CD4-positive, alpha-beta T cell treated with Interleukin-1 beta for 1 hour (primary cell): ENCODE results near the gene CKAP2.
"Not testable (repeated sequence)": the region's sequence is repeated elsewhere in the genome, so short reads cannot be mapped to it uniquely, and the experiment has no call there.

Experiments used
- DNase-seq, 2 donors: peaks; one replicate each; pipeline ENCODE4 v3.0.0-alpha.2; 2020 to 2022

The CKAP2 gene, protein sequence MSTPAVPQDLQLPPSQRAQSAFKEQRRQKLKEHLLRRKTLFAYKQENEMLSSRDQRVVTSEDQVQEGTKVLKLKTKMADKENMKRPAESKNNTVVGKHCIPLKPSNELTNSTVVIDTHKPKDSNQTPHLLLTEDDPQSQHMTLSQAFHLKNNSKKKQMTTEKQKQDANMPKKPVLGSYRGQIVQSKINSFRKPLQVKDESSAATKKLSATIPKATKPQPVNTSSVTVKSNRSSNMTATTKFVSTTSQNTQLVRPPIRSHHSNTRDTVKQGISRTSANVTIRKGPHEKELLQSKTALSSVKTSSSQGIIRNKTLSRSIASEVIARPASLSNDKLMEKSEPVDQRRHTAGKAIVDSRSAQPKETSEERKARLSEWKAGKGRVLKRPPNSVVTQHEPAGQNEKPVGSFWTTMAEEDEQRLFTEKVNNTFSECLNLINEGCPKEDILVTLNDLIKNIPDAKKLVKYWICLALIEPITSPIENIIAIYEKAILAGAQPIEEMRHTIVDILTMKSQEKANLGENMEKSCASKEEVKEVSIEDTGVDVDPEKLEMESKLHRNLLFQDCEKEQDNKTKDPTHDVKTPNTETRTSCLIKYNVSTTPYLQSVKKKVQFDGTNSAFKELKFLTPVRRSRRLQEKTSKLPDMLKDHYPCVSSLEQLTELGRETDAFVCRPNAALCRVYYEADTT

DNA sequence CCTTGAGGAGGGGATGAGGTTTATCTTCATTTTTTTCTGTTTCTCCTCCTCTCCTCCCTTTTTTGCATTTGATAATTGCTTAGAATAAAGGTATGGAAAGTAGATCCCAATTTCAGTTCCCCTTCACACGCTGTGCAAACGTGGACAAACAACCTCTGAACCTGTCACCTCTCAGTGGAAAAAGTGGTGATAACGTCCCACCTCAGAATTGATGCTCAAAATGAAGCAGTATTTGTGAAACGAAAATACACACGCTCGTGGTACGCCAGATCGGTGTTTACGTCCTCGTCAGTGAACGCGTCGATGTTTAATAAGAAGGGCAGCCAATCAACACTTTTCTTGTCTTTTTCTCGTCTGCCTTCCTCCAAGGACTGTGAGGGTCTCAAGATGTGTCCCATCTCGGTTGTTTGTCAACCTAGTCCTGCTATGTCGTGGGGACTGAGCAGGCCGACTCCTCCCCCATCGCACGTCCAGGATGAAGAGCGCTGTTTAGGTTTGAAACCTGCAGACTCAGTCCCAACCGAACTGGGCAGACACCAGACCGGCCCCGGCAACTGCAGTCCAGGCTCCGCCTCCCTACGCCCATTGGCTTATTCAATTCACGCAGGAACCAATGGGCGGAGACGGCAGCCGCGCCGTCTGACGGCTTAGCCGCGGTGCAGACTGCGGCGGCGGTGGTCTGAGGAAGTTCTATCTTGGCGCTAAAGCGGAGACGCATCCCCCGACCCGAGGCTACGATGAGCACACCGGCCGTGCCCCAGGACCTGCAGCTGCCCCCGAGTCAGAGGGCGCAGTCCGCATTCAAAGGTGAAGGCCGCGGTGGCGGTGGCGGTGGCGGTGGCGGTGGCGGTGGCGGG lies at the start of gene CKAP2:
Gene CKAP2 (plus strand): TSS at position 659 of the 857 bp plus-strand sequence. CDS start 79 bp downstream, at position 738.
- peak; percentile 94 for DNase-seq

DNA sequence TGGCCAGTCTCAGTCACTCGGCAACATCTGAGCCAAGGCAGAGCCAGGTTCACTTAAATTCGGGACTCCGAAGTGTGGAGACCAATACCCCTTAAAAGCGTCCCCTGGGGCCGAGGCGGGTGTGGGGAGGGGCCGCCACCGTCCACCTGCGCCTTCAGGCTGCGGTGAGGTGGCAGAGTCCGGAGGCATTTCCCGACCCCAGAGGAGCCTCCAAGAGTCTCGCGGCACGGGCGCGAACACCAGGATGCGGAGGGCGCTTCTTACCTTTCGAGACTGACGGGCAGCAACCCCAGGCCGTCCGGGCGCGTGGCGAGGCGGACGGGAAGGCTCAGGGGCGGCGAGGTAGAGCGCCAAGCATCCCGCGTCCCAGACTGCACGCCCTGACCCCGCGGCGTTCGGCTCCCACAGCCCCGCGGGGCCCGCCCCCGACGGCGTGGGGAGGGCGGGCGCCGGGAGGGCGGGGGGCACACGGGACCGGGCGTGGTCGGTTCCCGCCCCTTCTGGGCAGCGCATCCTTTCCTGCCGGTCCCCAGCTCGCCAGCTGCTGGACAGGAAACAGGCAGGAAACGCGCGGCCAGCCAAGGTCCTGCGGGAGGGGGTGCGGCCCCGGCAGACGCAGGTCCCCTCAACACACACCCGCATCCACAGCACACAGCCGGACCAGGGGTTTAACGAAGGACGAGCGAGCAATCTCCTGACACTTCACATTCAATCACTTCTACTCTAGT lies 49.3 kb upstream of the CKAP2 start, which contains the start of gene THSD1:
Gene THSD1 (minus strand): TSS at position 406 of the 728 bp plus-strand sequence. CDS start 3,572 bp downstream, outside the sequence.
- DNase-seq, result peak in 1 of 2 donors; percentile 6

DNA sequence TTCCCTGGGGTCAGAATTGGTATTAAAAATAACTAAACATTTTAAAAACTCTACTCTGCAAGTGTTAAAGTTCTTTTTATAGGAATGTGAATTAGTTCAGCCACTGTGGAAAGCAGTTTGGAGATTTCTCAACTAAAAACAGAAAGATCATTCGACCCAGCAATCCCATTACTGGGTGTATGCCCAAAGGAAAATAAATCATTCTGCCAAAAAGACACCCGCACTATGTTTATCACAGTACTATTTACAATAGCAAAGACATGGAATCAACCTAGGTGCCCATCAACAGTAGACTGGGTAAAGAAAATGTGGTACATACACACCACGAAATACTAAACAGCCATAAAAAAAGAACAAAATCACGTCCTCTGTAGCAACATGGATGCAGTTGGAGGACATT lies 48.6 kb upstream of the CKAP2 start:
- DNase-seq, result no peak

DNA sequence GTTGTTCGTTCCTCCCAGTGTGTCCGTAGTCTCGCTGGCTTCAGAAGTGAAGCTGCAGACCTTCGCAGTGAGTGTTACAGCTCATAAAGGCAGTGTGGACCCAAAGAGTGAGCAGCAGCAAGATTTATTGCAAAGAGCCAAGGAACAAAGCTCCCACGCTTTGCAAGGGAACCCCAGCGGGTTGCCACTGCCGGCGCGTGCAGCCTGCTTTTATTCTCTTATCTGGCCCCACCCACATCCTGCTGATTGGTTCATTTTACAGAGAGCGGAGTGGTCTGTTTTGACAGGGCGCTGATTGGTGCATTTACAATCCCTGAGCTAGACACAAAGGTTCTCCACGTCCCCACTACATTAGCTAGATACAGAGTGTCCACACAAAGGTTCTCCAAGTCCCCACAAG lies 47.8 kb upstream of the CKAP2 start:
- not testable (repeated sequence) for DNase-seq

DNA sequence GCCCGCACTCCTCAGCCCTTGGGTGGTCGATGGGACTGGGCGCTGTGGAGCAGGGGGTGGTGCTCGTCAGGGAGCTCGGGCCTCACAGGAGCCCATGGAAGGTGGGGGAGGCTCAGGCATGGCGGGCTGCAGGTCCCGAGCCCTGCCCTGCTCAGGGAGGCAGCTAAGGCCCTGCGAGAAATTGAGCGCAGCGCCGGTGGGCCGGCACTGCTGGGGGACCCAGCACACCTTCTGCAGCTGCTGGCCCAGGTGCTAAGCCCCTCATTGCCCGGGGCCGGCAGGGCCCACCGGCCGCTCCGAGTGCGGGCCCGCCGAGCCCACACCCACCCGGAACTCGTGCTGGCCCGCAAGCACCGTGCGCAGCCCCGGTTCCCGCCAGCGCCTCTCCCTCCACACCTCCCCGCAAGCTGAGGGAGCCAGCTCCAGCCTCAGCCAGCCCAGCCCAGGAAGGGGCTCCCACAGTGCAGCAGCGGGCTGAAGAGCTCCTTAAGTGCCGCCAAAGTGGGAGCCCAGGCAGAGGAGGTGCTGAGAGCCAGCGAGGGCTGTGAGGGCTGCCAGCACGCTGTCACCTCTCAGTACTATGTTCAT lies 47.1 kb upstream of the CKAP2 start:
- DNase-seq, result not testable (repeated sequence)

DNA sequence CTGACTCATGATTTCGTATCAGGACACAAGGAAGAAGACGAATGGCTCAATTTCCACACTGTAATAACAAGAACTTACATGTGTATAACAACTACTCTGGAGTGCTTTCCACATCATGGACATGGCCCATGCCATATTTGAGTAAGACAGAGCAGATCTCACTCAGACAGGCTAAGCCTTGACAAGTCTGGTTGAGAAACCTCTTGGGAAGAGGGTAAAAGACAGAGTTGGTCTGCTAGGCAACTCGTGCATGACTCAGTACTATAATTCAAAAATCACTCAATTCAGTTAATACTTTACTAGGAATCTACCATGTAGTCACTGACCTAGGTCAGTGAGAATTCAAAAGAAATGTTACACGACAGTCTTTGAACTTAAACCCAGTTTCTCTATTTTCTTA lies 43.6 kb upstream of the CKAP2 start:
- no peak for DNase-seq

DNA sequence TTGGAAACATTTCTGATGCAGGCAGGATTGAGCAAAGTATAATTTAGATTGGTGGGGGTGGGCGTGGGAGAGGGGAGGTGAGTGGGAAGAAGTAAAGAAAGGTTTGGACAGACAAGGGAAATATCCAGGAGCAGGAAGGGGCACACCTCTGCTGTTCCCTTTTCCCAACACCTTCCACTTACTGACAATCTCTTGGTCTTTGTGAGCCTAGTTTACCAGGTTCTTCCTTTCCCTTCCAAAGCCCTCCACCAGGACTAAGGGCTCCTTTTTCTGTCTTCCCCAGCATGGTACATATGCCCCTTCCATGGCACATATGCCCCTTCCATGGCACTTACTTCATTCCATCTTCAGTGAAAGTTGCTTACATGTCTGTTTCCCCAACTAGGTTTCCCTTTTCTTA lies 43.1 kb upstream of the CKAP2 start:
- no peak for DNase-seq

DNA sequence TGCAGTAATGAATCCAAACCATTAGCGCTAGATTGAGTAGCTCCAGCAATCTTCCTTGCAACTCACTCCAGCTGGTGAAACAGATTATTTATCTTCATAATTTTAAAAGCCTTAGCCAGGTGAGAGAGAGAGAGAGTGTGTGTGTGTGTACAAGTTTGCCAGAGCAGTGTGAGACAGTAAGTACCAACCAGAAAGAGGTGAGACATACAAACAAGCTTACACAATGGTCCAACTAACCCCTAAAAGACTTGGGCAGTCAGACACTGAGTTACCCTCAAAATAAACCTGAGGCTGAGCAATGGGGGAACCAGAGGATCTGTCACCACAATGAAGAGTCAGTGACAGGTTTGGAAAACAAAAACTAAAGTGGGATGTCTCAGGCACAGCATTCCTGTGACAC lies 41.2 kb upstream of the CKAP2 start:
- no peak for DNase-seq

DNA sequence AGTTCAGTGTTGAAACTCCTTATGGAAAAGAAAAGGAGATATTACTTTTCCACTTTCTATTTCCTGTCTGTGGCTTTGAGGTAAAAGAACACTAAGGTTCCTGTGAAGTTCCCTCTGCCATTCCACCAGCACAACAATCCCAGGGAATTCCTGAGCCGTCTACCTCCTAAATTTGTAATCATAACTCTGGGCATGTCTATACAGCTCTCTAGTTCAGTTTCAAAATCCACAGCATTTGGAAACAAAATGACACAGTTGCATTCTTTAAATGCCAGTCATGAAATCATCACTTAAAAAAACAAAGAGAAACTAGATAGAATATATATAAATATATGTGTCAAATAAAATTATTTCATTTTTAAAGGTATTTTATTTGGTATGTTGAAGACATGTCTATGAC lies 40.3 kb upstream of the CKAP2 start:
- no peak for DNase-seq

DNA sequence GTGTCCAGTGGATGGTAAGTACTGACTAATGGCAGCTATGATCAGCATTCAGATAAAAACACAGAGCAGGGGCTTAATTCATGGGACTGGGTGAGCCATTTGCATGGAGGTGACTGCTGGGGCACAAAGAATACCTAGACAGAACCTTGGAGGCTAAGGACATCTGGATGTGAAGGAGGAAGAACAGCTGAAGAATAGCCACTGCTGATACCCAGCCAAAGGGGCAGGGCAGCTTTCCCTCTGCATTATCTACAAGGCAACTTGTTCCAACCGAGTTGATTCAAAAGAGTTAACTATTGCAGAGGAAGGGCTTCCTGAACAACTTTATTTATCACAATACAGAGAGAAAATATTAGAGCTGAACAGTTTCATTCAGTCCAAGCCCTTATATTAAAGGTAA lies 36.2 kb upstream of the CKAP2 start:
- DNase-seq, result no peak

DNA sequence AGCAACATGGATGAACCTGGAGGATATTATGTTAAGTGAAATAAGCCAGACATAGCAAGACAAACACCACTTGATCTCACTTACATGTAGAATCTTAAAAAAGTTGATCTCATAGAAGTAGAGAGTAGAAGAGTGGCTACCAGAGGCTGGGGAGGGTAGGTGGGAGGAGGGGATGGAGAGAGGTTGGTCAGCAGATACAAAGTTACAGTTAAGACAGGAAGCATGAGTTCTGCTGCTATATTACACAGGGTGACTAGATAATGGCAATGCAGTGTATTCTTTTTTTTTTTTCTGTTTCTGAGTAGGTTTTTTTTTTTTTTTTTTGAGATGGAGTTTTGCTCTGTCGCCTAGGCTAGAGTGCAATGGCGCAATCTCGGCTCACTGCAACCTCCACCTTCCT lies 34.1 kb upstream of the CKAP2 start:
- DNase-seq, result no peak

DNA sequence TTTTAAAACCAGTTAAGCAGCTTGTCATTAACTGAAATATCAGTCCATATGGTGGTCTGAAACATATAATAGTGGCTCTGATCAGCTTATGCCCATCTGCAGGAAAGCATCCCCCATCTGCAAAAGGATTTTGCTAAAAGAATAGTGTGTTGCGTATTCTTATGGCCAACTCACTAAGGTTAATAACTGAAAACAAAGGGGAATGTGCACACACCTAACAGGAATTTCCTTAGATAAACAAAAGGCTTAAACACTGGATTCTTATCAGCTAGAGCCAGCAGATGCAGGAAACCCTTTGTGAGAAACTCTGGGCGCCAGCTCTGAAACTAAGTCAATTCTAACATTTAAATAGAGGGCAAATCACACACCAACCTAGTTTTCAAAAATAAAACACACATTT lies 27.0 kb upstream of the CKAP2 start:
- no peak for DNase-seq

DNA sequence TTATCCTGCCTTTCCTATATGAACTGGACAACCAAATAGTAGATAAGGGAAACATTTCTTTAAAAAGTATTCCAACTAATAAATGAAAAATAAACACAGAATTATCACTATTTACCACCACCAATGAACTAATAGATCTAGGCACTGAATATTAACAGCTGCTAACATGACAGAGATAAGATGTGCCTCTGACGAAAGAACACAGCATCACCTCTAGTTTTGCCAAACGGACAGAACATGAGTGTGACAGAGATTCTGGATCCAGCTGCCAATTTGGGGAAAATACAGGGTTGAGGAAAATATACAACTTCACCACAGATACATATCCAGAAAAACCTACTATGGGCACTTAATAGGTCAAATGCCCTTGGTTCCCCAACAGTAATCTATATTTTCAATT lies 22.8 kb upstream of the CKAP2 start:
- DNase-seq, result no peak

DNA sequence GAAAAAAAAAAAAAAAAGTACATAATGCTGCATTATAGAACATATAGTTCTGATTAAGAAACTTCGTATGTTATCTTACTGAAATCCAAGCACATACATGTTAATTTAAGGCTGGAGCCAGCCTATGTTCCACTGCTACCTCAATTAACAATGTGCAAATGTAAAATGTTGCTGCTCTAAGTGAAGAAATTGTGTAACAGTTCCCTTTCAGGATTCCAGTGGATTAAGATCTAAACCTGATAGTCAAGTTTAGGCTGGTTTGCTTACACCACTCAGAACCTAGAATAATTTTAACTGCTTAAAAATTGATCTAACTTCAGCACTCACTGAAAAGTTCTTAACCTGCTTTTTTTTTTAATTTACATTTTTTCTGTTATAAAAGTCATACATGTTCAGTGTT lies 9.0 kb upstream of the CKAP2 start:
- no peak for DNase-seq

DNA sequence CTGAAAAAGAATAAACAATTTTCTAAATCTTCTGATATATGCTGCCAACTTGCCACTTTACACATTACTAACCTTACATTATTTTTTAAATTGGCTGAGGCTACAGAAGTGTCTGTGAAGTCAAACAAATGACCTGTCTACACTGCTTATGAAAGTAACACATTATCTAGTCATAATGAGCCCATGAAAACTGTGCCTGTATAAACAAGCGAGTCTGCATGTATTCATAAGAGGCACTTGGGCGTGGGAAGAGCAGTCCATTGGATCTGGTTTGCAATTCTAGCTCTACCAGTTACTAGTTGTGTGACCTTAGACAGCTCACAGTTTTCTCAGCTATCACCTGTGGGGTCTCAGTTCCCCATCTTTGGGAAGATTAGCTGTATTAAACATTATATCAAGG lies 7.9 kb upstream of the CKAP2 start:
- DNase-seq, result no peak

DNA sequence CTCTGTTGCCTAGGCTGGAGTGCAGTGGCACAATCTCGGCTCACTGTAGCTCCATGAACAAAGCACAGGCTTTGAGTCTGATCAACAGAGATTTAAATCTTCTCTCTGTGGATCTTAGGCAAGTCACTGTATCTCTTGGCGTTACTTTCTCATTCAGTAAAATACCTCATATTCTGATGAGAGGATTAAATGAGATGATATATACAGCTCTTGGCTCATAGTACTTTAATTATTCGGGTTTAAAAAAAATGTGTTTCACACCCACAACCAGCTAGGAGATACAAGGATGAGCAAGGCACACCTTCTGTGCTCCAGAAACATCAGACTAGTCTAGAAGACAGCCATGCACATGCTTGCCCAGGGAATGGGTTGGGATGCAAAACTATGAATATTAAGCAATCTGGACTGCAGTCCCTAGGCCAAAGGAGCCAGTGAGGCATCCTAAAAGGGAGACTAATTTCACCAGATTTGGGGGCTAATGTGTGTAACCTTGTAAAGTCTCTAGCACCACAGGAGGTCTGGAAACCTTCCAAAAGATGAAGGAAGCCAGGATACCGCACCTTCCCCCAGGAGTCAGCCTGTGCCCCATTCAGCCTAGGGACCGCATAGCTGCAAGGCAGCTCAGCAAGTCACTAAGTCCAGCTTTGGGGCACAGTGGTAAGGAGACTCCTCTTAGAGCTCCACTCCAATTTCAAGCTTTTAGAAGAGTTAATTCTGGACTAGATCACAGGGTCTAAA lies 7.3 kb upstream of the CKAP2 start:
- no peak for DNase-seq

DNA sequence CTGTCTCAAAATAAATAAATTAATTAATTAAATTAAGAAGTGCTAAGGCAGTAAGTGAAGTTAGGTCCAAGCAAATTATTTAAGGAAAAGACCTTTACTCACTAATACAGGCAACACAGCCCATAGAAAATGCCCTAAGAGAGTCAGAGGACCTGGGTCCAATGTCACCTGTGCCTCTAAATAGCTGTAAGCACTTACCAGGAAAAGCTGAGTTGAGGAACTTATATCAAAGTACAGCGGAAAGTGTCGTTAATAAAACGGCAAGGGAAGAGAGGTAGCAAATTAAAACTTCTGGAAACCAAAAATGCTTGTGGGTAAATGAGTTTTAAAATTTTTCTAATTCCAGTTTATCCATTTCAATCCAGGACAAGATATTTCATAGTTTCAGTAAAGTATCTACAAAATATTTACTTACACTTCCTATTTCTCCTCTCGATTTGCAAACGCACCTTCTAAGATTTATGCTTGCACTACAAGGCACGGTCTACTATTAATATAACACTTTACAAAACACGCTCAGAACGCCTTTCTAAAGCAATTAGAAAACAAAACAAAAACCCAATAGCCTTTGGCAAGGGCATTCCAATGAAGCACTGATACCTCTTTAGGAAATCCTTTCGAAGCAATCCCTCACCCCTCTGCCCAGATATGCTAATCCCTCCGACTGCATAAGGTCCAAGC lies 5.8 kb upstream of the CKAP2 start:
- no peak for DNase-seq

DNA sequence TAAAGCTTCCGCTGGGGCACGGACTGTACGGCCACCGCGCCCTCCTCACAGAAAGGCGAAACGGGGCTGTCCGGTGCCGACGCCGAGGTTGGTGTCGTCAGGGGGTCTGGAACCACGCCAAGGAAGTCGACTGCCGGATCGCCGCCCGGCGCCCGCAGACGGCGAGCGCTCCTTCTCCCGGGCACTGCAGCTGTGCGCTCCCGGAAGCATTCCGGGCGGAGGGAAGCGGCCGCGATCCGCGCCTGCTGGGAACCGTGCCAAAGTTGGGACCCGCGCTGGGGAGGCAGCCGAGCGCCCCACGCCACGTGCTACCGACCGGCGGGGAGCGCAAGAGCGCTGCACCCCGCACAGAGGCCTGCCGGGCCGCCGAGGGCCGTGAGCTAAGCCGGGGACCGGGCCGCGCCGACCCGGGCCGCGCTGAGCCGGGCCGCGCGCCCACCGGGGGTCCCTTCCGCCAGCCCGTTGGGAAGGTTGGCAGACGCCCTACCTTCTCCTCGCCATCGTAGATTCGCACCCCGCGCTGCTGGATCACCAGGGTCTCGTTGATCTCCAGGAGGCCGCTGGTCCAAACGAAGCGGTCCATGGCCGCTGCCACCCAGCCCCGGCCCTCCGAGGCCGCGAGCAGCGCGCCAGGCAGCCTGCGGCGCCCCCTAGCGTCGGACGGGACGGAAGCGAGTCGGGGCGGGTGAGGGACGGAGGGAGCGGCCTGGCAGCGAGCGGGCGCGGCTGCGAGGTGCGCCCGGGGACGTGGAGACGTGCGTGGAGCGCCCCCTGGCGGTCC lies 5.1 kb upstream of the CKAP2 start, which contains the start of gene VPS36:
Gene VPS36 (minus strand): TSS at position 623 of the 781 bp plus-strand sequence. CDS start 40 bp downstream, at position 583.
- peak; percentile 95 for DNase-seq

DNA sequence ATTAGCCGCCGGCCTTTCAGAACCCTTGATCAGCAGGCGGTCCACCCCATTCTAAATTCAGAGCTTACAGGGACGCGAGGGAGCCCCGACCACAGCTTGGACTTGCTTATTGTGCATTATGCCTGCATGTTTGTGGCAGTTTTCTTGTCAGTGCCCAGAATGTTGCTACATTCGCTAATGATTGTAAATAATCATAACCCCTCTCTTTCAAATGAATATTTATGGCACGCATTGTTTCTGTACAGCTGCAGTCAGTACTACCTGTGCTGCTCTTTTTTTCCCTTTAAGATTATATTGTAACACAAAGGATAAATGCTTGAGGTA lies 4.5 kb upstream of the CKAP2 start:
- no peak for DNase-seq
